ENCODE measurements around the gene NUP62. TPM values are rescaled to one million over a fixed set of nuclear protein-coding genes. Genes with fewer than 3 reads are reported as not detected.
"Not testable (repeated sequence)": the region's sequence is repeated elsewhere in the genome, so short reads cannot be mapped to it uniquely, and the experiment has no call there.

NUP62 gene, protein sequence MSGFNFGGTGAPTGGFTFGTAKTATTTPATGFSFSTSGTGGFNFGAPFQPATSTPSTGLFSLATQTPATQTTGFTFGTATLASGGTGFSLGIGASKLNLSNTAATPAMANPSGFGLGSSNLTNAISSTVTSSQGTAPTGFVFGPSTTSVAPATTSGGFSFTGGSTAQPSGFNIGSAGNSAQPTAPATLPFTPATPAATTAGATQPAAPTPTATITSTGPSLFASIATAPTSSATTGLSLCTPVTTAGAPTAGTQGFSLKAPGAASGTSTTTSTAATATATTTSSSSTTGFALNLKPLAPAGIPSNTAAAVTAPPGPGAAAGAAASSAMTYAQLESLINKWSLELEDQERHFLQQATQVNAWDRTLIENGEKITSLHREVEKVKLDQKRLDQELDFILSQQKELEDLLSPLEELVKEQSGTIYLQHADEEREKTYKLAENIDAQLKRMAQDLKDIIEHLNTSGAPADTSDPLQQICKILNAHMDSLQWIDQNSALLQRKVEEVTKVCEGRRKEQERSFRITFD
- 16.2 TPM for total RNA-seq

DNA sequence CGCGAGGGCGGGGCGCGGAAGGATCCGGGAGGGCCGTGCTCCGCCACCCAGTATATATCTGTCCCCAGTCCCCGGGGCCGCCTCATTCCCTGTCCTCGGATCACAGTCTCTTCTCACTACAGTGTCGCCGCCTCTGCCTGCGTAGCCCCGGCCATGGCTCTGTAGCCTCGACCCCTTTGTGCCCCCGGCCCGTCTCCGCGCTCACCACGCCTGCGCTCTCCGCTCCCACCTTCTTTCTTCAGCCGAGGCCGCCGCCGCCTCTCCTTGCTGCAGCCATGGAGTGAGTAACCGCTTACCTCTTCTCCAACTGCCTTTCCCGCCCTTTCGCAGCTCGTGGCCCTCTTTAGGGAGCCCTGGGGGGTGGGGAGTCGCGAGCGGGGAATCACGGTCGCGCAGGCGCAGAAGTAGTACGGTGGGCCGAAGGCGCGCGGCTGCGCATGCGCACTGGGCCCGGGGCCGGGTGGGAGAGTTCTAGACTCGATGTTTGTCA lies at the start of gene NUP62, which contains the start of gene ATF5:
NUP62 (minus strand) TSS at position 384 of the 490 bp plus-strand sequence. CDS start 19,697 bp downstream, outside the sequence.
ATF5 (plus strand) TSS at position 85 of the 490 bp plus-strand sequence. CDS start 1,646 bp downstream, outside the sequence.
- peaks cover 10 to 17% (median 12%) of the 10 kb centered on the region in 3 donors for H3K36me3 ChIP-seq (ENCODE audit: control insufficient read depth in 3 of 3, insufficient read depth in 3 of 3, low read length in 3 of 3)
- H3K9me3 ChIP-seq (ENCODE audit: control insufficient read depth in 3 of 3, low read length in 3 of 3): no peaks in the 10 kb centered on the region
- peak within 1 kb of the TSS; percentile 88 to 98 (median 91) for H3K9ac ChIP-seq (ENCODE audit: low read depth in 1 of 3, low read length in 3 of 3)
- H3K4me1 ChIP-seq (ENCODE audit: control insufficient read depth in 3 of 3, insufficient read depth in 3 of 3, low read length in 3 of 3): peaks cover 23 to 40% (median 26%) of the 10 kb centered on the region in 3 donors
- no peaks in the 10 kb centered on the region for H3K27me3 ChIP-seq (ENCODE audit: control insufficient read depth in 3 of 3, insufficient read depth in 3 of 3, low read length in 3 of 3)
- peak within 1 kb of the TSS; percentile 88 for H3K27ac ChIP-seq (ENCODE audit: low read depth, low read length)
- peak within 1 kb of the TSS; percentile 88 to 95 (median 88) for H3K4me3 ChIP-seq (ENCODE audit: low read length in 3 of 3)

DNA sequence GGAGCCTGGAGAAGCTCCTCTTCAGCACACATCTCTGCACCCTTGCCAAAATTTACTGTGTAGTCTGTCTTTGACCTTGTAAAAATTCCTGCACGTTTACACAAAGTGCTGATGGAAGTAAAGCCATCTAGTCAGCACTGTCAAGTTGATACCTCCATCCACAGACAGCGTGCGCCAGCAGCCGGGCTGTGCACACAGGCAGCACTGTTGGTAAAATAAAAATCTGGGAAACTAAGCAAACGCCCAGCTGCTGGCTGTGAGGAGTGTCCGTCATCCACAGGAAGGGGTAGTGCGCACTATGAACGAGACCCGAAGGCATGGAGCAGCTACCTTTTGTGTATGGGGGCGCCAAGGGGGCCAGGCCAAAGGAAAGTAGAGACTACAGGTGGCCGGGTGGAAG lies 49.0 kb upstream of the NUP62 start:
- Histone ChIP-seq H3K4me3 (ENCODE audit: low read length in 3 of 3) (no peak overlapping the region), H3K9me3 (ENCODE audit: control insufficient read depth in 3 of 3, low read length in 3 of 3) (no peaks in the 10 kb centered on the region), H3K27me3 (ENCODE audit: control insufficient read depth in 3 of 3, insufficient read depth in 3 of 3, low read length in 3 of 3) (no peaks in the 10 kb centered on the region), H3K9ac (ENCODE audit: low read depth in 1 of 3, low read length in 3 of 3) (no peak overlapping the region), H3K27ac (ENCODE audit: low read depth, low read length) (no peak overlapping the region), H3K4me1 (ENCODE audit: control insufficient read depth in 3 of 3, insufficient read depth in 3 of 3, low read length in 3 of 3) (no peaks in the 10 kb centered on the region), H3K36me3 (ENCODE audit: control insufficient read depth in 3 of 3, insufficient read depth in 3 of 3, low read length in 3 of 3) (peaks cover 28 to 58% (median 36%) of the 10 kb centered on the region in 3 donors)

DNA sequence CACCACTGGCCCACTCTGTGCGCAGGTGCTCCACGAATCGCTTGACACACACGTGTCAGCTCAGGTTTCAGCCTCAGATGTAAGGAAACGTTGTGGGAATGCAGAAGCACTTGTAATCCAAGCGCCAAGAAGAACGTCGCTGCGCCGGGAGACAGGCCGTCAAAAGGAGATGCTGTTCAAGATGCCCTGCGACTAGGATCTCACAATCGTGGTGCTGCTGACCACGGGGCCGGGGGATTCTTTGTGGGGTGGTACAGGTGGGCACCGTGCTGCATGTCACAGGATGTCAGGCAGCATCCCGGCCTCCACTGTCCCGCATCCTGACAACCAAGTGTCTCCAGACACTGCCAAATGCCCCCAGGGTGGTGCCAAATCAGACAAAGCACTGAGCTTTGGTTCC lies 48.6 kb upstream of the NUP62 start:
- no peaks in the 10 kb centered on the region for H3K9me3 ChIP-seq (ENCODE audit: control insufficient read depth in 3 of 3, low read length in 3 of 3)
- no peaks in the 10 kb centered on the region for H3K4me1 ChIP-seq (ENCODE audit: control insufficient read depth in 3 of 3, insufficient read depth in 3 of 3, low read length in 3 of 3)
- peaks cover 28 to 58% (median 36%) of the 10 kb centered on the region in 3 donors for H3K36me3 ChIP-seq (ENCODE audit: control insufficient read depth in 3 of 3, insufficient read depth in 3 of 3, low read length in 3 of 3)
- no peak overlapping the region for H3K4me3 ChIP-seq (ENCODE audit: low read length in 3 of 3)
- no peak overlapping the region for H3K9ac ChIP-seq (ENCODE audit: low read depth in 1 of 3, low read length in 3 of 3)
- H3K27me3 ChIP-seq (ENCODE audit: control insufficient read depth in 3 of 3, insufficient read depth in 3 of 3, low read length in 3 of 3): no peaks in the 10 kb centered on the region
- H3K27ac ChIP-seq (ENCODE audit: low read depth, low read length): no peak overlapping the region

DNA sequence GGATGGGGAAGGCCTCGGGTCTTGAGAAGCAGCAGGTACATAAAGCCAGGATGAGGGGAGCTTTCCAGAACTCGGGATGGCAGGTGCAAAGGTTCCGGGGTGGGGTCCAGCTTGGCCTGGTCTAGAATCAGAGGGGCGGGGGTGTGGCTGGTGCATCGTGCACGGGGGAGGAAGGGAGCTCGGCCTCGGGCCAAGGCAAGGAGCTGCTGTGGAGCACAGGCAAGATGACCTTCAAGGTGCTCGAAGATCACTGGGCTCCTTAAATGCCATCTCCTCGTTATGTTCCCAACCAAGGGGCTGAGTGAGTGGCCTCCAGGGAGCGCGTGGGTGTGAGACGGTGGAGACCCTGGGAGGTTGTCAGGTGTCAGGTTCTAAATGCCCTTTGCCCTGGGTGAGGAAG lies 47.8 kb upstream of the NUP62 start:
- H3K4me1 ChIP-seq (ENCODE audit: control insufficient read depth in 3 of 3, insufficient read depth in 3 of 3, low read length in 3 of 3): no peaks in the 10 kb centered on the region
- H3K27ac ChIP-seq (ENCODE audit: low read depth, low read length): no peak overlapping the region
- H3K9ac ChIP-seq (ENCODE audit: low read depth in 1 of 3, low read length in 3 of 3): no peak overlapping the region
- peaks cover 25 to 52% (median 36%) of the 10 kb centered on the region in 3 donors for H3K36me3 ChIP-seq (ENCODE audit: control insufficient read depth in 3 of 3, insufficient read depth in 3 of 3, low read length in 3 of 3)
- no peaks in the 10 kb centered on the region for H3K27me3 ChIP-seq (ENCODE audit: control insufficient read depth in 3 of 3, insufficient read depth in 3 of 3, low read length in 3 of 3)
- H3K9me3 ChIP-seq (ENCODE audit: control insufficient read depth in 3 of 3, low read length in 3 of 3): no peaks in the 10 kb centered on the region
- no peak overlapping the region for H3K4me3 ChIP-seq (ENCODE audit: low read length in 3 of 3)

DNA sequence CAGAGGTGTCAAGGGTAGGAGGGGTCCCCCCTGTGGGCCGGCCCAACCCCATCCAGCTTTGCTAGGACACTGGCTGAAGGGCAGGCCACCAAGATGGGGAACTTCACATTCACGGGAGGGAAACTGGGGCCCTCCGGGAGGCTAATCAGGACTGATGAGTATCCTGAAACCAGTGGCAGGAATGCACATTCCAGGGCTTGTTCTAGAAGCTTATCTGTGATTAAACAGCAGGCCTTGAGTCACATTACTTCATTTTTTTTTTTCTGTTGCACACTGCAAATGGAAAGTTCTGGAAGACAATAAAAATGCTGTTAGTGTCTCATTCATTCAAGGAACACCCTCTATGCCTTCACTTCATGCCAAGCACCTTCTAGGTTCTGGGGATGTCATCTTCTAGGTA lies 47.2 kb upstream of the NUP62 start:
- Histone ChIP-seq H3K36me3 (ENCODE audit: control insufficient read depth in 3 of 3, insufficient read depth in 3 of 3, low read length in 3 of 3) (peaks cover 22 to 46% (median 31%) of the 10 kb centered on the region in 3 donors), H3K27ac (ENCODE audit: low read depth, low read length) (no peak overlapping the region), H3K9me3 (ENCODE audit: control insufficient read depth in 3 of 3, low read length in 3 of 3) (no peaks in the 10 kb centered on the region), H3K4me1 (ENCODE audit: control insufficient read depth in 3 of 3, insufficient read depth in 3 of 3, low read length in 3 of 3) (no peaks in the 10 kb centered on the region), H3K4me3 (ENCODE audit: low read length in 3 of 3) (no peak overlapping the region), H3K27me3 (ENCODE audit: control insufficient read depth in 3 of 3, insufficient read depth in 3 of 3, low read length in 3 of 3) (no peaks in the 10 kb centered on the region), H3K9ac (ENCODE audit: low read depth in 1 of 3, low read length in 3 of 3) (no peak overlapping the region)

DNA sequence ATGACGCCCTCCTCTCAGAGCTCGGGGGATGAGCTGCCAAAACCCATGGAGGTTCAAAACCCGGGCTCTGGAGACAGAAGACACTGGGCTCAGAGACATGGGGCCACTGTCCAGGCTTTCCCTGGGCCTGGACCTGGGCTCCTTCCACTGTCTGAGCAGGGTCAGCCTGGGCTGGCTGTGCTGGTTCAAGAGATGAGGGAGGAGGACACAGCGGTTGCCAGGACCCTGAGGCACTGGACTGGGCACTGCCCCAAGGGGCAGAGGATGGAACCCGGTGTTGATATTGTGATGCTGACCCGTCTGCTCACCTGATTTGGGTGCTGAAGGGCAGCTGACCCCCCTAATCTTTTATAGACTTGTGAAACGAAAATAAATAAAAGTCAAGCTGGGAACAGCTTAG lies 45.7 kb upstream of the NUP62 start:
- H3K4me3 ChIP-seq (ENCODE audit: low read length in 3 of 3): no peak overlapping the region
- H3K9ac ChIP-seq (ENCODE audit: low read depth in 1 of 3, low read length in 3 of 3): no peak overlapping the region
- H3K36me3 ChIP-seq (ENCODE audit: control insufficient read depth in 3 of 3, insufficient read depth in 3 of 3, low read length in 3 of 3): peaks cover 22 to 39% (median 31%) of the 10 kb centered on the region in 3 donors
- no peak overlapping the region for H3K27ac ChIP-seq (ENCODE audit: low read depth, low read length)
- H3K4me1 ChIP-seq (ENCODE audit: control insufficient read depth in 3 of 3, insufficient read depth in 3 of 3, low read length in 3 of 3): no peaks in the 10 kb centered on the region
- H3K9me3 ChIP-seq (ENCODE audit: control insufficient read depth in 3 of 3, low read length in 3 of 3): no peaks in the 10 kb centered on the region
- H3K27me3 ChIP-seq (ENCODE audit: control insufficient read depth in 3 of 3, insufficient read depth in 3 of 3, low read length in 3 of 3): no peaks in the 10 kb centered on the region

DNA sequence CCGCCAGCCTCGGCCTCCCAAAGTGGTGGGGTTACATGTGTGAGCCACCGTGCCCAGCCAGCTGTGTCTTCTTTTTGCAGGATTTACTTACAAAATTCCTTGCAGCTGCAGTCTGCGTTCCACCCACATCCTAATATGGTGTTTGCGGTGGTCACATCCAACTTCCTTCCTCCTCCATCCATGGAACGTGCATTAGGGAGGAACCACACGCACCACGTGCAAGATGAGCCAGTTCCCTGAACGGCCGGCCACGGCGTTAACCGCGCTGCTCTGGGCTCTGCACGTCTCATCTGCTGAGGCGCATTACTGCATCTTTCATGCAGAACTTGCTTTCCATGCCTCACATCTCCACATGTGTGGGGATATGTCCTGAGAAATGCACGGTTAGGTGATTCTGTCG lies 44.7 kb upstream of the NUP62 start:
- Histone ChIP-seq H3K27ac (ENCODE audit: low read depth, low read length) (no peak overlapping the region), H3K36me3 (ENCODE audit: control insufficient read depth in 3 of 3, insufficient read depth in 3 of 3, low read length in 3 of 3) (peaks cover 21 to 32% (median 31%) of the 10 kb centered on the region in 3 donors), H3K27me3 (ENCODE audit: control insufficient read depth in 3 of 3, insufficient read depth in 3 of 3, low read length in 3 of 3) (peaks cover 4% of the 10 kb centered on the region in 3 donors), H3K4me1 (ENCODE audit: control insufficient read depth in 3 of 3, insufficient read depth in 3 of 3, low read length in 3 of 3) (no peaks in the 10 kb centered on the region), H3K4me3 (ENCODE audit: low read length in 3 of 3) (no peak overlapping the region), H3K9ac (ENCODE audit: low read depth in 1 of 3, low read length in 3 of 3) (no peak overlapping the region), H3K9me3 (ENCODE audit: control insufficient read depth in 3 of 3, low read length in 3 of 3) (no peaks in the 10 kb centered on the region)

DNA sequence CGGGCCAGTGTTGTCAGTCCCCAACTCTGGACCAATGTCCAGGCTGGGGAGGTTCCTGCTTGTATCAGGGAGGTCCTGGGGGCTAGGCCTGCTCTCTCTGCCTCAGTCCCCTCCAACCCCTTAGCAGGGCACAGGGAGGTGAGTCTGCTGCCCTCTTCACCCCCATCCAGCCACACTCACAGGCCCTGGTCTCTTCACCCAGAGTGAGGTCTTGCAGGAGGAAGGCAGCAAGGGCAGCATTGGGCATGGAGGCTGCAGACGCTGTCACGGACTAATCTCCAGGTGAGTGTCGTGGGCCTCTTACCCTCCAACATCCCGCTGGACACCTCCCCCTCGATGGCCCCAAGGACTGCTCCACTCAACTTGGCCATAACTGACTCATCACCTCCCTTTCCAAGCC lies 43.5 kb upstream of the NUP62 start:
- Histone ChIP-seq H3K36me3 (ENCODE audit: control insufficient read depth in 3 of 3, insufficient read depth in 3 of 3, low read length in 3 of 3) (peaks cover 14 to 21% (median 20%) of the 10 kb centered on the region in 3 donors), H3K9me3 (ENCODE audit: control insufficient read depth in 3 of 3, low read length in 3 of 3) (no peaks in the 10 kb centered on the region), H3K4me3 (ENCODE audit: low read length in 3 of 3) (no peak overlapping the region), H3K27ac (ENCODE audit: low read depth, low read length) (no peak overlapping the region), H3K4me1 (ENCODE audit: control insufficient read depth in 3 of 3, insufficient read depth in 3 of 3, low read length in 3 of 3) (no peaks in the 10 kb centered on the region), H3K9ac (ENCODE audit: low read depth in 1 of 3, low read length in 3 of 3) (no peak overlapping the region), H3K27me3 (ENCODE audit: control insufficient read depth in 3 of 3, insufficient read depth in 3 of 3, low read length in 3 of 3) (peaks cover 12 to 14% (median 12%) of the 10 kb centered on the region in 3 donors)

DNA sequence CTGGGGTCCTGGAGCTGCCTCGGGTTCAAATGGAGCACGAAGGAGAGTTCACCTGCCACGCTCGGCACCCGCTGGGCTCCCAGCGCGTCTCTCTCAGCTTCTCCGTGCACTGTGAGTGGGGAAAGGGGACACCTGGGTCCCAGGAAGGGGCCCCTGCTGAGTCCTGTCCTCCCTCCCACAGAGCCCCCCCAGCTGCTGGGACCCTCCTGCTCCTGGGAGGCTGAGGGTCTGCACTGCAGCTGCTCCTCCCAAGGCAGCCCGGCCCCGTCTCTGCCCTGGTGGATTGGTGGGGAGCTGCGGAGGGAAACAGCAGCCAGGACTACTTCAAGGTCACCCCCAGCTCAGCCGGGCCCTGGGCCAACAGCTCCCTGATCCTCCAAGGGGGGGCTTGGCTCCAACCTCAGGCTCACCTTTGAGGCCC lies 42.7 kb upstream of the NUP62 start:
- no peak overlapping the region for H3K9ac ChIP-seq (ENCODE audit: low read depth in 1 of 3, low read length in 3 of 3)
- peaks cover 5 to 13% (median 12%) of the 10 kb centered on the region in 3 donors for H3K36me3 ChIP-seq (ENCODE audit: control insufficient read depth in 3 of 3, insufficient read depth in 3 of 3, low read length in 3 of 3)
- H3K27me3 ChIP-seq (ENCODE audit: control insufficient read depth in 3 of 3, insufficient read depth in 3 of 3, low read length in 3 of 3): peaks cover 12 to 14% (median 12%) of the 10 kb centered on the region in 3 donors
- no peak overlapping the region for H3K4me3 ChIP-seq (ENCODE audit: low read length in 3 of 3)
- H3K27ac ChIP-seq (ENCODE audit: low read depth, low read length): no peak overlapping the region
- no peaks in the 10 kb centered on the region for H3K9me3 ChIP-seq (ENCODE audit: control insufficient read depth in 3 of 3, low read length in 3 of 3)
- H3K4me1 ChIP-seq (ENCODE audit: control insufficient read depth in 3 of 3, insufficient read depth in 3 of 3, low read length in 3 of 3): no peaks in the 10 kb centered on the region

DNA sequence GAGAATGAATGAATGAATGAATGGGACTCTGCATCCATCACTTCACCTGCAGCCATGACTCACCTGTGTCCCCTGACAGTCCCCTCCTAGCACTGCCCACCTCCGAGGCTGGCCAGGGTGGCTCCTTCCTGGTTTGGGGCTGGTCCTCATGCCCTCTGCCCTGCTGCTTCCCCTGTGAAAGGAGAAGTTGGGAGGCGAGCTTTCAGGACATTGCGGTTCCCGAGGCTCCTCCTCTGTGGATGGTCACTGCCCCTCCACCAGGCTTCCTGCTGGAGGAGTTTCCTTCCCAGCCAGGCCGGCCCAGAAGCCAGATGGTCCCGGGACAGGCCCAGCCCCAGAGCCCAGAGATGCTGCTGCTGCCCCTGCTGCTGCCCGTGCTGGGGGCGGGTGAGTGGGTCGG lies 40.1 kb upstream of the NUP62 start:
- H3K36me3 ChIP-seq (ENCODE audit: control insufficient read depth in 3 of 3, insufficient read depth in 3 of 3, low read length in 3 of 3); H3K27ac ChIP-seq (ENCODE audit: low read depth, low read length); H3K9ac ChIP-seq (ENCODE audit: low read depth in 1 of 3, low read length in 3 of 3); H3K4me3 ChIP-seq (ENCODE audit: low read length in 3 of 3); H3K4me1 ChIP-seq (ENCODE audit: control insufficient read depth in 3 of 3, insufficient read depth in 3 of 3, low read length in 3 of 3); H3K9me3 ChIP-seq (ENCODE audit: control insufficient read depth in 3 of 3, low read length in 3 of 3): not testable (repeated sequence)
- H3K27me3 ChIP-seq (ENCODE audit: control insufficient read depth in 3 of 3, insufficient read depth in 3 of 3, low read length in 3 of 3): peaks cover 12 to 14% (median 12%) of the 10 kb centered on the region in 3 donors

Measured in skeletal muscle tissue (tissue), 4 donors.